GM23248 (cell line): ENCODE measurements around the gene USP37.

Experiments used
- EZH2 ChIP-seq: fragments of 200-600 bp; sonication (generic); IDR thresholded peaks from 2 replicates; pipeline ENCODE4 v1.6.1; 2018; ENCODE audit warnings: antibody characterized with exemption, mild to moderate bottlenecking; ENCODE audit not compliant: insufficient read depth, poor library complexity, severe bottlenecking
- EZH2phosphoT487 ChIP-seq: fragments of 200-600 bp; sonication (generic); IDR thresholded peaks from 2 replicates; pipeline ENCODE4 v1.6.1; 2018; ENCODE audit warnings: antibody characterized with exemption, moderate library complexity, mild to moderate bottlenecking, low read depth; ENCODE audit not compliant: insufficient read depth

- no peak for TF ChIP-seq EZH2phosphoT487
- TF ChIP-seq EZH2, result no peak
Observed at GRCh38 chr2:218478544-218478943, 89.6 kb downstream of the USP37 start.
